Activated T-helper 2 cell treated with anti-CD3 and anti-CD28 coated beads, Interferon-gamma antibody, Interleukin-2, Interleukin-4, amounts not matched to agents 10 μg/mL and 5 μg/mL and 100 μg/mL, durations not matched to agents 14 hours and 24 hours and 36 hours (primary cell): ENCODE data around the gene CXCL16. TPM values are rescaled to one million over a fixed set of nuclear protein-coding genes. Genes with fewer than 3 reads are reported as not detected.

Experiments
- DNase-seq: peaks from one replicate; pipeline ENCODE4 v3.0.0; 2021; ENCODE audit warnings: low spot score
- H3K27ac Mint-ChIP-seq: one replicate; pipeline ENCODE4 v1.8.0; 2021; ENCODE audit warnings: mixed read lengths
- H3K27me3 Mint-ChIP-seq: one replicate; pipeline ENCODE4 v1.8.0; 2021; ENCODE audit warnings: low read depth, mixed read lengths
- H3K36me3 Mint-ChIP-seq: one replicate; pipeline ENCODE4 v1.8.0; 2021; ENCODE audit warnings: low read depth, mixed read lengths
- H3K4me1 Mint-ChIP-seq: one replicate; pipeline ENCODE4 v1.8.0; 2021; ENCODE audit warnings: low read depth, mixed read lengths
- H3K4me3 Mint-ChIP-seq: one replicate; pipeline ENCODE4 v1.8.0; 2021; ENCODE audit warnings: low read depth, mild to moderate bottlenecking, moderate library complexity, mixed read lengths
- H3K9me3 Mint-ChIP-seq: one replicate; pipeline ENCODE4 v1.8.0; 2021; ENCODE audit warnings: mixed read lengths
- intact Hi-C: fragments of 100-400 bp; cut with micrococcal nuclease; formaldehyde crosslinking; loops from one replicate; pipeline ENCODE4 v1.15.1; 2023
- total RNA-seq: library from RNA; stranded (reverse); gene quantifications from 2 replicates; pipeline ENCODE4 v1.2.3, GENCODE V29; 2022

The CXCL16 gene
- total RNA-seq, 1 donor from 2014 or later: 1.8 TPM

GRCh38 chr17:4771519-4772234 lies 31.9 kb upstream of the CXCL16 start, which contains the start of gene TM4SF5:
Gene TM4SF5 (plus strand): TSS chr17:4771886. CDS start chr17:4771923, 37 bp downstream.
- intact Hi-C loops: no loop called here
- Mint-ChIP-seq H3K36me3 (no peaks in the 10 kb centered on the region), H3K4me1 (peaks cover 12% of the 10 kb centered on the region), H3K27ac (peak within 1 kb of the TSS; percentile 29), H3K9me3 (no peaks in the 10 kb centered on the region), H3K27me3 (peaks cover 12% of the 10 kb centered on the region), H3K4me3 (no peak within 1 kb of the TSS)
- DNase-seq: no peak

GRCh38 chr17:4769628-4770027 lies 29.9 kb upstream of the CXCL16 start:
- Mint-ChIP-seq H3K4me3 (no peak overlapping the region), H3K36me3 (no peaks in the 10 kb centered on the region), H3K9me3 (no peaks in the 10 kb centered on the region), H3K4me1 (peaks cover 12% of the 10 kb centered on the region), H3K27me3 (peaks cover 10% of the 10 kb centered on the region), H3K27ac (no peak overlapping the region)
- no peak for DNase-seq
- intact Hi-C loops: no loop called here

- DNase-seq: no peak
- Mint-ChIP-seq H3K27me3 (peaks cover 9% of the 10 kb centered on the region), H3K9me3 (no peaks in the 10 kb centered on the region), H3K4me1 (peaks cover 12% of the 10 kb centered on the region), H3K27ac (no peak overlapping the region), H3K4me3 (no peak overlapping the region), H3K36me3 (no peaks in the 10 kb centered on the region)
- intact Hi-C loops: no loop called here
These were observed 28.6 kb upstream of the CXCL16 start for GRCh38 chr17:4768298-4768697.

- H3K36me3 Mint-ChIP-seq: no peaks in the 10 kb centered on the region
- no peak overlapping the region for H3K27ac Mint-ChIP-seq
- no peak overlapping the region for H3K4me3 Mint-ChIP-seq
- H3K4me1 Mint-ChIP-seq: peaks cover 9% of the 10 kb centered on the region
- intact Hi-C loops: no loop called here
- no peak for DNase-seq
- no peaks in the 10 kb centered on the region for H3K9me3 Mint-ChIP-seq
- peaks cover 12% of the 10 kb centered on the region for H3K27me3 Mint-ChIP-seq
These were observed 27.0 kb upstream of the CXCL16 start for GRCh38 chr17:4766723-4767122.

GRCh38 chr17:4766201-4766600 lies 26.5 kb upstream of the CXCL16 start:
- no peak overlapping the region for H3K27ac Mint-ChIP-seq
- intact Hi-C loops: no loop called here
- no peaks in the 10 kb centered on the region for H3K9me3 Mint-ChIP-seq
- H3K4me3 Mint-ChIP-seq: no peak overlapping the region
- H3K4me1 Mint-ChIP-seq: peaks cover 5% of the 10 kb centered on the region
- no peak for DNase-seq
- no peaks in the 10 kb centered on the region for H3K36me3 Mint-ChIP-seq
- H3K27me3 Mint-ChIP-seq: peaks cover 10% of the 10 kb centered on the region

GRCh38 chr17:4764595-4764994 lies 24.9 kb upstream of the CXCL16 start:
- H3K27ac Mint-ChIP-seq: no peak overlapping the region
- H3K9me3 Mint-ChIP-seq: no peaks in the 10 kb centered on the region
- intact Hi-C loops: no loop called here
- peaks cover 1% of the 10 kb centered on the region for H3K4me1 Mint-ChIP-seq
- peaks cover 12% of the 10 kb centered on the region for H3K27me3 Mint-ChIP-seq
- no peaks in the 10 kb centered on the region for H3K36me3 Mint-ChIP-seq
- DNase-seq: no peak
- H3K4me3 Mint-ChIP-seq: no peak overlapping the region

- Mint-ChIP-seq H3K4me3 (no peak overlapping the region), H3K9me3 (no peaks in the 10 kb centered on the region), H3K4me1 (no peaks in the 10 kb centered on the region), H3K27me3 (peaks cover 21% of the 10 kb centered on the region), H3K36me3 (no peaks in the 10 kb centered on the region), H3K27ac (no peak overlapping the region)
- intact Hi-C loops: no loop called here
- no peak for DNase-seq
These were observed 20.1 kb upstream of the CXCL16 start for GRCh38 chr17:4759776-4760236.

GRCh38 chr17:4753392-4753791 lies 13.7 kb upstream of the CXCL16 start:
- intact Hi-C loops: no loop called here

GRCh38 chr17:4751932-4752331 lies 12.2 kb upstream of the CXCL16 start:
- Mint-ChIP-seq H3K36me3 (no peaks in the 10 kb centered on the region), H3K4me3 (no peak overlapping the region), H3K27me3 (peaks cover 32% of the 10 kb centered on the region), H3K27ac (no peak overlapping the region), H3K9me3 (no peaks in the 10 kb centered on the region), H3K4me1 (peaks cover 10% of the 10 kb centered on the region)
- DNase-seq: no peak
- intact Hi-C loops: no loop called here

More at GRCh38 chr17:4753392-4753791, 13.7 kb upstream of the CXCL16 start:
- H3K9me3 Mint-ChIP-seq: no peaks in the 10 kb centered on the region
- DNase-seq: no peak
- H3K4me1 Mint-ChIP-seq: peaks cover 3% of the 10 kb centered on the region
- no peak overlapping the region for H3K4me3 Mint-ChIP-seq
- H3K36me3 Mint-ChIP-seq: no peaks in the 10 kb centered on the region
- no peak overlapping the region for H3K27ac Mint-ChIP-seq
- peaks cover 33% of the 10 kb centered on the region for H3K27me3 Mint-ChIP-seq

- peaks cover 32% of the 10 kb centered on the region for H3K27me3 Mint-ChIP-seq
These were observed 10.9 kb upstream of the CXCL16 start for GRCh38 chr17:4750606-4751005.

GRCh38 chr17:4748686-4749085 lies 9.0 kb upstream of the CXCL16 start:
- peaks cover 30% of the 10 kb centered on the region for H3K27me3 Mint-ChIP-seq
- DNase-seq: no peak
- no peak overlapping the region for H3K27ac Mint-ChIP-seq
- peaks cover 10% of the 10 kb centered on the region for H3K4me1 Mint-ChIP-seq
- H3K9me3 Mint-ChIP-seq: no peaks in the 10 kb centered on the region
- intact Hi-C loops: no loop called here
- no peaks in the 10 kb centered on the region for H3K36me3 Mint-ChIP-seq
- no peak overlapping the region for H3K4me3 Mint-ChIP-seq

More at GRCh38 chr17:4750606-4751005, 10.9 kb upstream of the CXCL16 start:
- Mint-ChIP-seq H3K4me1 (peaks cover 10% of the 10 kb centered on the region), H3K36me3 (no peaks in the 10 kb centered on the region), H3K4me3 (no peak overlapping the region), H3K27ac (no peak overlapping the region), H3K9me3 (no peaks in the 10 kb centered on the region)
- intact Hi-C loops: no loop called here
- DNase-seq: no peak

GRCh38 chr17:4747847-4748246 lies 8.1 kb upstream of the CXCL16 start:
- no peak overlapping the region for H3K27ac Mint-ChIP-seq
- DNase-seq: no peak
- H3K4me3 Mint-ChIP-seq: peak overlapping the region; percentile 42
- intact Hi-C loops: no loop called here
- peaks cover 28% of the 10 kb centered on the region for H3K27me3 Mint-ChIP-seq
- no peaks in the 10 kb centered on the region for H3K36me3 Mint-ChIP-seq
- H3K9me3 Mint-ChIP-seq: no peaks in the 10 kb centered on the region
- peaks cover 10% of the 10 kb centered on the region for H3K4me1 Mint-ChIP-seq

- DNase-seq: no peak
- H3K4me3 Mint-ChIP-seq: no peak overlapping the region
- intact Hi-C loops: no loop called here
- no peaks in the 10 kb centered on the region for H3K9me3 Mint-ChIP-seq
- H3K36me3 Mint-ChIP-seq: peaks cover 1% of the 10 kb centered on the region
- peaks cover 12% of the 10 kb centered on the region for H3K4me1 Mint-ChIP-seq
- H3K27ac Mint-ChIP-seq: no peak overlapping the region
- peaks cover 36% of the 10 kb centered on the region for H3K27me3 Mint-ChIP-seq
These were observed 5.6 kb upstream of the CXCL16 start for GRCh38 chr17:4744999-4745969.
